ENCODE data around the gene SP4. TPM values are rescaled to one million over a fixed set of nuclear protein-coding genes. Genes with fewer than 3 reads are reported as not detected.

SP4 gene
- total and polyA plus RNA-seq, 4 donors, result 1.0 to 8.3 (median 5.1) TPM

GRCh38 chr7:21461282-21461681 lies 33.4 kb downstream of the SP4 start:
- no peaks in the 10 kb centered on the region for H3K36me3 ChIP-seq (ENCODE audit: control insufficient read depth in 1 of 2, insufficient read depth in 2 of 2, low read length in 1 of 2)
- DNase-seq (no peak), ATAC-seq (ENCODE audit: low FRiP score) (no peak)
- peaks cover 0 to 3% of the 10 kb centered on the region in 2 donors for H3K4me1 ChIP-seq (ENCODE audit: control insufficient read depth in 1 of 2, insufficient read depth in 2 of 2, low read length in 2 of 2)
- intact Hi-C loops (cut with DNase I), result no loop called here
- WGBS, 2 donors, result 97 to 98% methylated on average over 17 to 26 of the region's 26 CpGs
- H3K27me3 ChIP-seq (ENCODE audit: control insufficient read depth in 1 of 2, insufficient read depth in 2 of 2, low read length in 1 of 2), result no peaks in the 10 kb centered on the region
- no peak overlapping the region for H3K4me3 ChIP-seq (ENCODE audit: low read length in 2 of 2)
- no peak overlapping the region for H3K27ac ChIP-seq (ENCODE audit: low read depth in 1 of 2, low read length in 2 of 2)
- H3K9me3 ChIP-seq (ENCODE audit: control insufficient read depth, low read length), result no peaks in the 10 kb centered on the region

GRCh38 chr7:21462081-21462480 lies 34.2 kb downstream of the SP4 start:
- no peak overlapping the region for H3K27ac ChIP-seq (ENCODE audit: low read depth in 1 of 2, low read length in 2 of 2)
- H3K4me1 ChIP-seq (ENCODE audit: control insufficient read depth in 1 of 2, insufficient read depth in 2 of 2, low read length in 2 of 2), result peaks cover 0 to 3% of the 10 kb centered on the region in 2 donors
- H3K9me3 ChIP-seq (ENCODE audit: control insufficient read depth, low read length), result no peaks in the 10 kb centered on the region
- DNase-seq (no peak), ATAC-seq (ENCODE audit: low FRiP score) (no peak)
- 93% methylated on average over 3 of the region's 3 CpGs for WGBS, 2 donors
- intact Hi-C loops (cut with DNase I), result no loop called here
- no peaks in the 10 kb centered on the region for H3K36me3 ChIP-seq (ENCODE audit: control insufficient read depth in 1 of 2, insufficient read depth in 2 of 2, low read length in 1 of 2)
- H3K4me3 ChIP-seq (ENCODE audit: low read length in 2 of 2), result no peak overlapping the region
- no peaks in the 10 kb centered on the region for H3K27me3 ChIP-seq (ENCODE audit: control insufficient read depth in 1 of 2, insufficient read depth in 2 of 2, low read length in 1 of 2)

GRCh38 chr7:21463524-21463923 lies 35.6 kb downstream of the SP4 start:
- Histone ChIP-seq H3K4me3 (ENCODE audit: low read length in 2 of 2) (no peak overlapping the region), H3K4me1 (ENCODE audit: control insufficient read depth in 1 of 2, insufficient read depth in 2 of 2, low read length in 2 of 2) (peaks cover 0 to 3% of the 10 kb centered on the region in 2 donors), H3K9me3 (ENCODE audit: control insufficient read depth, low read length) (no peaks in the 10 kb centered on the region), H3K27ac (ENCODE audit: low read depth in 1 of 2, low read length in 2 of 2) (no peak overlapping the region), H3K36me3 (ENCODE audit: control insufficient read depth in 1 of 2, insufficient read depth in 2 of 2, low read length in 1 of 2) (no peaks in the 10 kb centered on the region), H3K27me3 (ENCODE audit: control insufficient read depth in 1 of 2, insufficient read depth in 2 of 2, low read length in 1 of 2) (no peaks in the 10 kb centered on the region)
- intact Hi-C loops (cut with DNase I), result no loop called here
- ATAC-seq (ENCODE audit: low FRiP score) (no peak), DNase-seq (no peak)
- 82 to 83% methylated on average over 4 of the region's 4 CpGs for WGBS, 2 donors

GRCh38 chr7:21468969-21469368 lies 41.1 kb downstream of the SP4 start:
- Histone ChIP-seq H3K36me3 (ENCODE audit: control insufficient read depth in 1 of 2, insufficient read depth in 2 of 2, low read length in 1 of 2) (no peaks in the 10 kb centered on the region), H3K4me1 (ENCODE audit: control insufficient read depth in 1 of 2, insufficient read depth in 2 of 2, low read length in 2 of 2) (no peaks in the 10 kb centered on the region), H3K4me3 (ENCODE audit: low read length in 2 of 2) (no peak overlapping the region), H3K9me3 (ENCODE audit: control insufficient read depth, low read length) (no peaks in the 10 kb centered on the region), H3K27ac (ENCODE audit: low read depth in 1 of 2, low read length in 2 of 2) (no peak overlapping the region), H3K27me3 (ENCODE audit: control insufficient read depth in 1 of 2, insufficient read depth in 2 of 2, low read length in 1 of 2) (no peaks in the 10 kb centered on the region)
- DNase-seq (no peak), ATAC-seq (ENCODE audit: low FRiP score) (no peak)
- intact Hi-C loops (cut with DNase I), result no loop called here

- intact Hi-C loops (cut with DNase I), result no loop called here
- 96% methylated on average over 3 of the region's 3 CpGs for WGBS, 2 donors
- Histone ChIP-seq H3K27ac (ENCODE audit: low read depth in 1 of 2, low read length in 2 of 2) (no peak overlapping the region), H3K36me3 (ENCODE audit: control insufficient read depth in 1 of 2, insufficient read depth in 2 of 2, low read length in 1 of 2) (no peaks in the 10 kb centered on the region), H3K27me3 (ENCODE audit: control insufficient read depth in 1 of 2, insufficient read depth in 2 of 2, low read length in 1 of 2) (no peaks in the 10 kb centered on the region), H3K4me3 (ENCODE audit: low read length in 2 of 2) (no peak overlapping the region), H3K4me1 (ENCODE audit: control insufficient read depth in 1 of 2, insufficient read depth in 2 of 2, low read length in 2 of 2) (no peaks in the 10 kb centered on the region), H3K9me3 (ENCODE audit: control insufficient read depth, low read length) (no peaks in the 10 kb centered on the region)
- ATAC-seq (ENCODE audit: low FRiP score) (no peak), DNase-seq (no peak)
Observed at GRCh38 chr7:21469894-21470293, 42.0 kb downstream of the SP4 start.

- no peak for ATAC-seq (ENCODE audit: low FRiP score)
- Histone ChIP-seq H3K27me3 (ENCODE audit: control insufficient read depth in 1 of 2, insufficient read depth in 2 of 2, low read length in 1 of 2) (no peaks in the 10 kb centered on the region), H3K9me3 (ENCODE audit: control insufficient read depth, low read length) (no peaks in the 10 kb centered on the region), H3K4me1 (ENCODE audit: control insufficient read depth in 1 of 2, insufficient read depth in 2 of 2, low read length in 2 of 2) (no peaks in the 10 kb centered on the region), H3K27ac (ENCODE audit: low read depth in 1 of 2, low read length in 2 of 2) (no peak overlapping the region), H3K36me3 (ENCODE audit: control insufficient read depth in 1 of 2, insufficient read depth in 2 of 2, low read length in 1 of 2) (no peaks in the 10 kb centered on the region), H3K4me3 (ENCODE audit: low read length in 2 of 2) (no peak overlapping the region)
- intact Hi-C loops (cut with DNase I), result no loop called here
- no peak for DNase-seq
- 95 to 98% methylated on average over 1 of the region's 1 CpG for WGBS, 2 donors
Observed at GRCh38 chr7:21472029-21472428, 44.1 kb downstream of the SP4 start.

GRCh38 chr7:21476429-21476828 lies 48.5 kb downstream of the SP4 start:
- intact Hi-C loops (cut with DNase I), result no loop called here
- no peaks in the 10 kb centered on the region for H3K27me3 ChIP-seq (ENCODE audit: control insufficient read depth in 1 of 2, insufficient read depth in 2 of 2, low read length in 1 of 2)

GRCh38 chr7:21480693-21481403 lies 53.0 kb downstream of the SP4 start:
- Histone ChIP-seq H3K27me3 (ENCODE audit: control insufficient read depth in 1 of 2, insufficient read depth in 2 of 2, low read length in 1 of 2) (no peaks in the 10 kb centered on the region), H3K4me3 (ENCODE audit: low read length in 2 of 2) (no peak overlapping the region), H3K36me3 (ENCODE audit: control insufficient read depth in 1 of 2, insufficient read depth in 2 of 2, low read length in 1 of 2) (no peaks in the 10 kb centered on the region), H3K27ac (ENCODE audit: low read depth in 1 of 2, low read length in 2 of 2) (no peak overlapping the region), H3K9me3 (ENCODE audit: control insufficient read depth, low read length) (no peaks in the 10 kb centered on the region), H3K4me1 (ENCODE audit: control insufficient read depth in 1 of 2, insufficient read depth in 2 of 2, low read length in 2 of 2) (no peaks in the 10 kb centered on the region)
- 76 to 84% methylated on average over 3 of the region's 3 CpGs for WGBS, 2 donors
- ATAC-seq (ENCODE audit: low FRiP score) (no peak), DNase-seq (no peak)
- intact Hi-C loops (cut with DNase I), result no loop called here

More at GRCh38 chr7:21476429-21476828, 48.5 kb downstream of the SP4 start:
- H3K4me3 ChIP-seq (ENCODE audit: low read length in 2 of 2), result no peak overlapping the region
- no peaks in the 10 kb centered on the region for H3K9me3 ChIP-seq (ENCODE audit: control insufficient read depth, low read length)
- ATAC-seq (ENCODE audit: low FRiP score) (no peak), DNase-seq (no peak)
- WGBS, 2 donors, result 60 to 74% methylated on average over 2 of the region's 2 CpGs
- no peaks in the 10 kb centered on the region for H3K4me1 ChIP-seq (ENCODE audit: control insufficient read depth in 1 of 2, insufficient read depth in 2 of 2, low read length in 2 of 2)
- no peak overlapping the region for H3K27ac ChIP-seq (ENCODE audit: low read depth in 1 of 2, low read length in 2 of 2)
- H3K36me3 ChIP-seq (ENCODE audit: control insufficient read depth in 1 of 2, insufficient read depth in 2 of 2, low read length in 1 of 2), result no peaks in the 10 kb centered on the region

- ATAC-seq (ENCODE audit: low FRiP score) (no peak), DNase-seq (no peak)
- intact Hi-C loops (cut with DNase I), result no loop called here
- WGBS, 2 donors, result 93 to 97% methylated on average over 2 of the region's 2 CpGs
- no peak overlapping the region for H3K27ac ChIP-seq (ENCODE audit: low read depth in 1 of 2, low read length in 2 of 2)
- no peaks in the 10 kb centered on the region for H3K27me3 ChIP-seq (ENCODE audit: control insufficient read depth in 1 of 2, insufficient read depth in 2 of 2, low read length in 1 of 2)
- H3K9me3 ChIP-seq (ENCODE audit: control insufficient read depth, low read length), result no peaks in the 10 kb centered on the region
- no peaks in the 10 kb centered on the region for H3K4me1 ChIP-seq (ENCODE audit: control insufficient read depth in 1 of 2, insufficient read depth in 2 of 2, low read length in 2 of 2)
- no peak overlapping the region for H3K4me3 ChIP-seq (ENCODE audit: low read length in 2 of 2)
- no peaks in the 10 kb centered on the region for H3K36me3 ChIP-seq (ENCODE audit: control insufficient read depth in 1 of 2, insufficient read depth in 2 of 2, low read length in 1 of 2)
Observed at GRCh38 chr7:21486511-21486910, 58.6 kb downstream of the SP4 start.

Data from aorta (tissue), 5 donors.